Measurements from ENCODE around the gene OR2F1.

DNA sequence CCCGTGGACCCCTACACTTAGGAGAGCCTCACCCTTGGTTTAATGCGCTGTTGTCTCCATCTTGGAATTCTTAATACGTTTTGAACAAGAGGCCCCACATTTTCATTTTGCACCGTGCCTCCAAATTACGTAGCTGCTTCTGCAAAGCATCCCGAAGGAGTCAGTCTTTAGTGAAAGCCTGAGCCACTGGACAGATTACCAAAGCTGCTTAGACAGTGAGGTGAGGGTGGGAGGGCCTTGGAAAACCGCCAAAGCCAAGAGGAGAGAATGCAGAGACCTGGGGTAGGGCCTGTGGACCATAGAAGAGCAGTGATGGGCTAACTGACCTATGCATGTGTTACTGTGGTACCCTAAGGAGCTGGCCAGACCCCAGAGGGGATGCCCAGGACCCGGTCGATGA, 48.5 kb upstream of the OR2F1 start:
- no peak for TF ChIP-seq RELA (IDR thresholded peaks at IDR 0.05; ENCODE audit: borderline replicate concordance, partially characterized antibody)
- no peak for TF ChIP-seq ESRRA (IDR thresholded peaks at IDR 0.05; ENCODE audit: low read length)
- TF ChIP-seq EZH2 (IDR thresholded peaks at IDR 0.05; ENCODE audit: borderline replicate concordance, control insufficient read depth, low read depth, low read length) = no peak
- TF ChIP-seq, protein P1, sequence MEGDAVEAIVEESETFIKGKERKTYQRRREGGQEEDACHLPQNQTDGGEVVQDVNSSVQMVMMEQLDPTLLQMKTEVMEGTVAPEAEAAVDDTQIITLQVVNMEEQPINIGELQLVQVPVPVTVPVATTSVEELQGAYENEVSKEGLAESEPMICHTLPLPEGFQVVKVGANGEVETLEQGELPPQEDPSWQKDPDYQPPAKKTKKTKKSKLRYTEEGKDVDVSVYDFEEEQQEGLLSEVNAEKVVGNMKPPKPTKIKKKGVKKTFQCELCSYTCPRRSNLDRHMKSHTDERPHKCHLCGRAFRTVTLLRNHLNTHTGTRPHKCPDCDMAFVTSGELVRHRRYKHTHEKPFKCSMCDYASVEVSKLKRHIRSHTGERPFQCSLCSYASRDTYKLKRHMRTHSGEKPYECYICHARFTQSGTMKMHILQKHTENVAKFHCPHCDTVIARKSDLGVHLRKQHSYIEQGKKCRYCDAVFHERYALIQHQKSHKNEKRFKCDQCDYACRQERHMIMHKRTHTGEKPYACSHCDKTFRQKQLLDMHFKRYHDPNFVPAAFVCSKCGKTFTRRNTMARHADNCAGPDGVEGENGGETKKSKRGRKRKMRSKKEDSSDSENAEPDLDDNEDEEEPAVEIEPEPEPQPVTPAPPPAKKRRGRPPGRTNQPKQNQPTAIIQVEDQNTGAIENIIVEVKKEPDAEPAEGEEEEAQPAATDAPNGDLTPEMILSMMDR (IDR thresholded peaks at IDR 0.05 in 2 of 3, conservative IDR thresholded peaks at IDR 0.05 in 1 of 3; ENCODE audit: control insufficient read depth in 2 of 3, extremely low read depth in 1 of 3, insufficient read depth in 1 of 3, low read depth in 3 of 3, low read length in 3 of 3) = no peak
- TF ChIP-seq GATAD2B (conservative IDR thresholded peaks at IDR 0.05; ENCODE audit: low read depth) = no peak
- TF ChIP-seq NFYA (IDR thresholded peaks at IDR 0.05; ENCODE audit: borderline replicate concordance, low read depth, low read length) = no peak
